ENCODE measurements around the gene LIG4.
"Not testable (repeated sequence)": the region's sequence is repeated elsewhere in the genome, so short reads cannot be mapped to it uniquely, and the experiment has no call there.

The LIG4 gene

GRCh38 chr13:108215436-108215835 lies at the start of gene LIG4:
LIG4 (minus strand) TSS chr13:108215536; CDS start chr13:108211268, 4,268 bp downstream.
- peak; percentile 88 for DNase-seq

GRCh38 chr13:108263621-108264355 lies 48.5 kb upstream of the LIG4 start:
- DNase-seq, result no peak

- DNase-seq, result no peak
Measured at GRCh38 chr13:108257248-108257647, 41.9 kb upstream of the LIG4 start.

GRCh38 chr13:108249150-108249549 lies 33.8 kb upstream of the LIG4 start:
- DNase-seq, result no peak

- no peak for DNase-seq
Measured at GRCh38 chr13:108230377-108230776, 15.0 kb upstream of the LIG4 start.

- no peak for DNase-seq
Measured at GRCh38 chr13:108227651-108228272, 12.4 kb upstream of the LIG4 start.

- DNase-seq, result no peak
Measured at GRCh38 chr13:108226184-108226583, 10.8 kb upstream of the LIG4 start.

- no peak for DNase-seq
Measured at GRCh38 chr13:108225440-108225839, 10.1 kb upstream of the LIG4 start.

- no peak for DNase-seq
Measured at GRCh38 chr13:108223687-108224503, 8.6 kb upstream of the LIG4 start.

GRCh38 chr13:108220041-108220440 lies 4.7 kb upstream of the LIG4 start:
- no peak for DNase-seq

- peak; percentile 90 for DNase-seq
Measured at GRCh38 chr13:108218044-108218974, 3.0 kb upstream of the LIG4 start, which contains the start of gene ABHD13. ABHD13 (plus strand) TSS chr13:108218392; CDS start chr13:108229219, 10,827 bp downstream.

GRCh38 chr13:108217307-108218043 lies 2.1 kb upstream of the LIG4 start:
- not testable (repeated sequence) for DNase-seq

GRCh38 chr13:108214441-108215271 lies 680 bp downstream of the LIG4 start:
- no peak for DNase-seq

GRCh38 chr13:108213946-108214345 lies 1.4 kb downstream of the LIG4 start:
- no peak for DNase-seq

- DNase-seq, result no peak
Measured at GRCh38 chr13:108212886-108213285, 2.5 kb downstream of the LIG4 start.

- DNase-seq, result no peak
Measured at GRCh38 chr13:108210551-108210950, 4.8 kb downstream of the LIG4 start.

- no peak for DNase-seq
Measured at GRCh38 chr13:108200781-108201398, 14.4 kb downstream of the LIG4 start.

GRCh38 chr13:108195861-108196260 lies 19.5 kb downstream of the LIG4 start:
- no peak for DNase-seq

GRCh38 chr13:108195146-108195545 lies 20.2 kb downstream of the LIG4 start:
- DNase-seq, result no peak

GRCh38 chr13:108194435-108194936 lies 20.9 kb downstream of the LIG4 start:
- no peak for DNase-seq

All from stimulated activated CD4-positive, alpha-beta T cell treated with anti-CD3 and anti-CD28 coated beads, Interleukin-12 subunit alpha, Interleukin-12 subunit beta, amount 100 ng/mL, for 4 hours (primary cell).